NCI-H2227 (cell line): ENCODE data around the gene DIP2A.
A peak's percentile ranks its signal among the peaks of the same experiment; 100 is the strongest.

Source experiments
- DNase-seq: peaks from one replicate; lab custom pipeline; 2025; ENCODE audit not compliant: unreplicated experiment; lab: John Stamatoyannopoulos, UW

The DIP2A gene

DNA sequence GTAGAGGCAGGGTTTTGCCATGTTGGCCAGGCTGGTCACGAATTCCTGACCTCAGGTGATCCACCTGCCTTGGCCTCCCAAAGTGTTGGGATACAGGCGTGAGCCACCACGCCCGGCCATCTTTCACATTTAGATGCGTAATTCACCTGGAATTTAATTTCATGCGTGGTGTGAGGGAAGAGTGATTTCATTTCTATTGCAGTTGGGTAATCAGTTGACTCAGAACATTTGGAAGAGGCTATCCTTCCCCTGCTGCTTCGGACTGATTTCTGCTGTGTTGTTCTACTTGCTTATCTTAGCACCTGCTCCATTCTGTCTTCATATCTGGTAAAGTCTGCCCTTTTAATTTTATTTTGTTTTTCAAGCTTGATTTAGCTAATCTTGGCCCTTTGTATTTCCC is 19.1 kb downstream of the DIP2A start:
- DNase-seq, result no peak

GRCh38 chr21:46478910-46479309 is 20.2 kb downstream of the DIP2A start:
- no peak for DNase-seq

DNA sequence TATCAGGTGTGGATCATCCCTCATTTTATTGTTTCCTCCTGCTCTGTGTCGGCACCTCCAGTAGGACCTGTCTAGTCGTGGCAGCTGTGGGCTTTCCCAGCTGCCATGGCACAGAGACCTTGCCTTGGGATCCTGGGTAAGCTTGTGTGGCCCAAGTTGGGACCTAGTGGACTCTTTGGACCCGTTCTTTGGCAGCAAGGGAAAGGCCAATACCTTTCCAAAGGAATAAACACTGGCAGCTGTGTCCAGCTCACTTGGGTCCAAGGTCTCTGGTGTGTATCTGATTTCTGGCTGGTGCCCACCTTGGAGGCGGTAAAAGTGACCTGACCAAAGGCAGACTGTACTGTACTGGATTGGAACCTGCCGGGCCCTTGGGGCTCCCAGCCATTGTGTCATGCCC is 21.8 kb downstream of the DIP2A start:
- DNase-seq, result no peak

DNA sequence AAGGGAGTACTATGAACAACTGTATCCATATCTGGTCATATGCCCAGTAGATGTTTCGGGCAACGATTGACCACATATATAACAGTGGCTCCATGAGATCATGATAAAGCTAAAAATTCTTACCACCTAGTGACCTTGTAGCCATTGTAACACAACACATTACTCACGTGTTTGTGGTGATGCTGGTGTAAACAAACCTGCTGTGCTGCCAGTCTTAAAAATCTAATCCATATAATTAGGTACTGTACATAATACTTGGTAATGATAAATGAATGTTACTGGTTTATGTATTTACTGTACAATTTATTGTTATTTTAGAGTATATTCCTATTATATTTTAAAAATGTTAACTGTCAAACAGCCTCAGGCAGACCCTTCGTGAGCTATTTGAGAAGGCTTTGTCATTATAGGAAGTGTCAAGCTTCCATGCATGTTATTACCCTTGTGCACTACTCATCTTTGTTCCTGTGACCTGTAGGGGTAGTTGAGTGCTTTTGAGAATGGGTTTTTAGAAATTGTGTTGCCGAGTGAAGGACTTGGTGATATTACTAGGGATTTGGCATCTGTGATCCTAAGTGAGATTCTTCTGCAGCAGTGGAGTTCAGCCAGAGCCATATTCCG is 23.6 kb downstream of the DIP2A start:
- peak; percentile 14 for DNase-seq

DNA sequence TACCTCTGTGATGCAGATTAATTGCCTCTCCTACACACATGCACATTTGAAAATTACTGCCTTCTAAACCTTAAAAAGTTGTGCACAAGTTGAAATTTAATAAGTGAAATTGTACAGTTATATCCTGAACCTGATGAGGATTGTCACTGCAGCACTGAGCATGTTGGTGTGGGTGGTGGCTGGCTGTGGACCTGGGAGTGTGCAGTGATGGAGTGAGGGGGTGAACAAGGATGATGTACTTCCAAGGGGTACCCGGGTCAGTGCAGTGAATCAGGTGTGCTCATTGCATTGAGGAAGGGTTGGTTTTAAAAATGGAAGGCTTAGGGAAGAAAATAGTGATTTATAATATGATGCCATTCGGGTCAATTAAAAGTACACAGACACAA is 24.1 kb downstream of the DIP2A start:
- DNase-seq, result no peak

DNA sequence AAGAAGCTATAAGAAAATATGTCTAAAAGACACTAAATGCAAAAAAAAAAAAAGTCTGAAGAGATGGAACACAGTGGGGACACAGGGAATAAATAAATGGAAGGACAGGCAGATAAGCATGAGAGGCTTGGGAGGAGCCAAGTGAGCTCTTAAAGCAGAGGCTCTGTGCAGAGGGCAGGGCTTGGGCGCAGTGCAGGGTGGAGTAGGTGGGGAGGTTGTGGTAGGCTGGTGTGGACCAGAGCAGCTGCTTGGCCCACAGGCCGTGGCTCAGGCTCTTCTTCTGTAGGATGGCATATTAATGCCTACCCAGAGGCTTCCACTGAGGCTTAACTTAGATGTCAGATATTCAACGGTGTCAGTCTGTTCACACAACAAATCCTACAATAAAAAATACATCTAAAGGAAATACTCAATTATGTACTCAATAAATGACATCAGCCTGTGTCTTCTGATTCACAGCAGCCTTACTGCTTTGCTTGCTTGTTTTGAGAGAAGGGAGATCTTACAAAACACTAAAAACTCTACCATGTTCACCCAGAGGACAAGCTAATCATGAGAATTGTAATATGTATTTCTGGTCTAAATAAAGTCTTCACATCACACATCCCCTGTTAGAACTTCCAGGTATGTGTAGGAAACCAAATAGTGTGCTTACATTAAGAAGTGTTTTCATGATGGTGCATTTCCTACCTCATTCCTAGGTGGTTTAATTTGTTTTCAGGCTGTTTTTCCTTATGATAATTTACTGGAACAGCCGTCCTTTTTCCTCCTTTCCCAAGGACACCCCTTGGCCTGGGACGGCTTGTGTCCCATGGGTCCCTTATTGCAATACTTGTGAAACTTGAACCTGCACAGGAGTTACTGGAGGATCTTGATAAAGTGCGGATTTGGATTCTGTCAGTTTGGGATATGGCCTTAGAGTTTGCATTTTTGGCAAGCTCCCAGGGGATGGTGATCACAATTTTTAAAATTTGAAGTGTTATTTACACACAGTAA is 24.9 kb downstream of the DIP2A start:
- DNase-seq, result no peak

DNA sequence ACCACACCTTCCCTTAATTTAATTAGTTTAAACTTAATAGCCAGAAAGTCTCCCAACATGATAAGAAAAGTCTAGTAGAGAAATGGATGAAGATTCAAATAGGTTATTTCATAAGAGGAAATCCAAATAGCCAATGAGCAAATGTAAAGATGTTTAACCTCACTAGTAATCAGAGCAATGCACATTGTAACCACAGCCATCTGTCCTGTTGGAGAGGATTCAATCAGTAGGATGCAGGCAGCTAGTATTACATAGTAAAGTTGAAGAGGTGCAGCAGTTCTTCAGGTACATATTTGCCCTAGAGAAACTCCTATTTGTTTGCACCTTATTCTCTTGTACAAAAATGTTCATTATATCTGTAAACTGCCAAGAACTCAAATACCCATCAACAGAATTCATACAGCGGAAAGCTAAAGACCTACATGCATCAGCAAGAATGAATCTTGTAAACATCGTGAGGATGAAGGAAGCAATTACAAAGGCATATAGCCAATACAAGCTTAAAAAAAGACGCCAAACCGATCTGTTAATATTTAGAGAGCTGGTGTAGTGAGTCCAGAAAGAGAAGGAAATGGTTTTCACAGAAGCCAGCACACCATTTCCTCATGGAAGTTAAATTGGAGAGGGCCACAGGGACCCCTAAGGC is 27.9 kb downstream of the DIP2A start:
- DNase-seq, result no peak

- DNase-seq, result no peak
Measured at GRCh38 chr21:46489162-46489663, 30.5 kb downstream of the DIP2A start.

GRCh38 chr21:46489800-46490199 is 31.1 kb downstream of the DIP2A start:
- no peak for DNase-seq

GRCh38 chr21:46491553-46491952 is 32.9 kb downstream of the DIP2A start:
- no peak for DNase-seq

- no peak for DNase-seq
Measured at GRCh38 chr21:46492851-46493250, 34.2 kb downstream of the DIP2A start.

- no peak for DNase-seq
Measured at GRCh38 chr21:46493828-46494227, 35.1 kb downstream of the DIP2A start.

GRCh38 chr21:46498335-46499050 is 39.8 kb downstream of the DIP2A start:
- DNase-seq, result no peak

- peak; percentile 61 for DNase-seq
Measured at GRCh38 chr21:46500224-46500861, 41.7 kb downstream of the DIP2A start.

DNA sequence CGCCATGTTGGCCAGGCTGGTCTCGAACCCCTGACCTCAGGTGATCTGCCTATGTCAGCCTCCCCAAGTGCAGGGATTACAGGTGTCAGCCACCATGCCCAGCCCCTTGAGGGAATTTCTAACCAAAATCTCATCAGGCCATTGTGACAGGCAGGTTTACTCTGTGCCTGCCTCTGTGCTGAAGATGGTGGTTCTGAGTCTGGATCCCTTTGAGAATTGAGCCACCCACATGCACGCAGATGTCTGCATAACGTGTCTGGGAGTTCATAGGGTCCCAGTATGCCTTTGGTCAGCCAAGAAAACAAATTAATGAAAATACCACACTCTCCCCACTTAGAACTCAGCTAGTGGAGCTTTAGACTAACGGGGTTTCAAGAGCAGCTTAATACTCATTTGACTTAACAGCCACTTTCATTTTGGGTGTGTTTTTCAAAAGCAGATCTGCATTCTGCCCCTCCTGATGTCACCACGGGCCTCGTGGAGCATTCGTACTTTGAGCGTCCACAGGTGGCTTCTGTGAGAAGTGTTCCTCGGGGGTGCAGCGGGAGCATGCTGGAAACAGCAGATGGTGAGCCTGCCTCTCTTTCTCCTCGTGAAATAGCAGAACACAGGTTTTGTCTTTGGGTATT is 45.3 kb downstream of the DIP2A start:
- no peak for DNase-seq

GRCh38 chr21:46504666-46505065 is 46.0 kb downstream of the DIP2A start:
- DNase-seq, result no peak

DNA sequence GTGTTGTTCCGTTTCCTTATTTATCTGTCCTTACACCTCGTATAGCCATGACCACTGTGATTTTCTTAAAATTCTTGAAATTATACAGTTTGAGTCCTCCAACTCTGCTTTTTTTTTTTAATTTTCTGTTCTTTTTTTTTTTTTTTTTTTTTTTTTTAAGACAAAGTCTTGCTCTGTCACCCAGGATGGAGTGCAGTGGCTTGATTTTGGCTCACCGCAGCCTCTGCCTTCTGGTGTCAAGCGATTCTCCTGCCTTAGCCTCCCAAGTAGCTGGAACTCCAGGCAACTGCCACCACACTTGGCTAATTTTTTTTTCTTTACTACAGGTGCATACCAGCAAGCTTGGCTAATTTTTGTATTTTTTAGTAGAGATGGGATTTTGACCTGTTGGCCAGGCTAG is 48.9 kb downstream of the DIP2A start:
- no peak for DNase-seq

DNA sequence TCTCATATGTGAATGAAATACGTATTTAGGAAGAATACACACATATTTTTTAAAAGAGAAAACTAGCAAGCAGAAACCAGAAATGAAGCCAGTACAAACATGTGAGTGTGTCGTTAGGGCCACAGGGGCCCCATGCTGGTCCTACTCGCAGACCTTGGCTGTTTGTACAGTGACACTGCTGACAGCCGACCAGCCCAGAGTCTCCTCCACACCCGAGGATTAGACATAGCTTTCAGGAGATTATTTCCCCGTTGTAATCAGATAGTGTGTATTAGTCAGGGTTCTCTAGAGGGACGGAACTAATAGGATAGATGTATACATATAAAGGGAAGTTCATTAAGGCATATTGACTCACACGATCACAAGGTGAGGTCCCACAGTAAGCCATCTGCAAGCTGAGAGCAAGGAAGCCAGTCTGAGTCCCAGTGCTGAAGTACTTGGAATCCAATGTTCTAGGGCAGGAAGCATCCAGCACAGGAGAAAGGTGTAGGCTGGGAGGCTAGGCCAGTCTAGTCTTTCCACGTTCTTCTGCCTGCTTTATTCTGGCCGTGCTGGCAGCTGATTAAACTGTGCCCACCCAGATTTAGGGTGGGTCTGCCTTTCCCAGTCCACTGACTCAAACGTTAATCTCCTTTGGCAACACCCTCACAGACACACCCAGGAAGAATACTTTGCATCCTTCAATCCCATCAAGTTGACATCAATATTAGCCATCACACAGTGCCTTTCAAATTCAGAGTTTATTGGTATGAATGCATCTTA is 51.2 kb downstream of the DIP2A start:
- no peak for DNase-seq

- no peak for DNase-seq
Measured at GRCh38 chr21:46515109-46515508, 56.4 kb downstream of the DIP2A start.
